ENCODE data around the gene XRN2.

DNA sequence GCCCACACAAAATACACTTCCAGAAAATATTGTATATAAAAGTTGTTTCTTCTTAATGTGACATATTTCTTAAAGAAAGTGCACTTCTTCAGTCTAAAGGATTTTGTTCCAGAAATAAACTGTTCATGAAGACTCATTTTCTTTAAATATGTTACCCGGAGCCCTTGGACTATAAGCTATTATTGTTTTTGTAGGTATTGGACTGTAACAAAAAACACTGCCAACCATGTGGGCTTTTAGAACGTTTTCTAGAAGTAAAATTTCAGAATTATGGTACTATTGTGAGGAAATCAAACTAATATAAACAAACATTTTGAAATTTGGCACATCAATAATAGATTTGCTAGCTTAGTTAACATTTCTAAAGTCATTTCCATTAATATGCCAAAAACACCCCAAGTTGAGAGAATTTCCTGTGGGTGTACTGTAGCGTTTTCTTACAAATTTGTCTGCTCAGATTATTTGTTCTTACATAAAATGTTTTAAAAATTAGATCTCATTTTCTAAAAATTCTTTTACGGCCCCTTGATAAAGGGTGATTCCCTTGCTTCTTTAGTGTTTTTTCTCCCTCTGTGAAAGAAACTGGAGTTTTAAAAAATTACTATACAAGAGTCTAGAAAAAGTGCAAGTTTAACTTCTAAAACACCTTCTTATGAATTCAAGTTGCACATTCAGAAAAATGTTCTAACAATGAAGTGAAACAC is 90.8 kb downstream of the XRN2 start:
- TF ChIP-seq POLR2AphosphoS5 (IDR thresholded peaks at IDR 0.05): no peak
- TF ChIP-seq, protein P1, sequence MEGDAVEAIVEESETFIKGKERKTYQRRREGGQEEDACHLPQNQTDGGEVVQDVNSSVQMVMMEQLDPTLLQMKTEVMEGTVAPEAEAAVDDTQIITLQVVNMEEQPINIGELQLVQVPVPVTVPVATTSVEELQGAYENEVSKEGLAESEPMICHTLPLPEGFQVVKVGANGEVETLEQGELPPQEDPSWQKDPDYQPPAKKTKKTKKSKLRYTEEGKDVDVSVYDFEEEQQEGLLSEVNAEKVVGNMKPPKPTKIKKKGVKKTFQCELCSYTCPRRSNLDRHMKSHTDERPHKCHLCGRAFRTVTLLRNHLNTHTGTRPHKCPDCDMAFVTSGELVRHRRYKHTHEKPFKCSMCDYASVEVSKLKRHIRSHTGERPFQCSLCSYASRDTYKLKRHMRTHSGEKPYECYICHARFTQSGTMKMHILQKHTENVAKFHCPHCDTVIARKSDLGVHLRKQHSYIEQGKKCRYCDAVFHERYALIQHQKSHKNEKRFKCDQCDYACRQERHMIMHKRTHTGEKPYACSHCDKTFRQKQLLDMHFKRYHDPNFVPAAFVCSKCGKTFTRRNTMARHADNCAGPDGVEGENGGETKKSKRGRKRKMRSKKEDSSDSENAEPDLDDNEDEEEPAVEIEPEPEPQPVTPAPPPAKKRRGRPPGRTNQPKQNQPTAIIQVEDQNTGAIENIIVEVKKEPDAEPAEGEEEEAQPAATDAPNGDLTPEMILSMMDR (IDR thresholded peaks at IDR 0.05): no peak

Measured in breast epithelium (tissue), 3 donors.